Measurements from ENCODE around the gene GPR84. TPM values are rescaled to one million over a fixed set of nuclear protein-coding genes. Genes with fewer than 3 reads are reported as not detected.
"Not testable (repeated sequence)": the region's sequence is repeated elsewhere in the genome, so short reads cannot be mapped to it uniquely, and the experiment has no call there.

The GPR84 gene
- total RNA-seq, 1 experiment from 2014 or later = not detected

DNA sequence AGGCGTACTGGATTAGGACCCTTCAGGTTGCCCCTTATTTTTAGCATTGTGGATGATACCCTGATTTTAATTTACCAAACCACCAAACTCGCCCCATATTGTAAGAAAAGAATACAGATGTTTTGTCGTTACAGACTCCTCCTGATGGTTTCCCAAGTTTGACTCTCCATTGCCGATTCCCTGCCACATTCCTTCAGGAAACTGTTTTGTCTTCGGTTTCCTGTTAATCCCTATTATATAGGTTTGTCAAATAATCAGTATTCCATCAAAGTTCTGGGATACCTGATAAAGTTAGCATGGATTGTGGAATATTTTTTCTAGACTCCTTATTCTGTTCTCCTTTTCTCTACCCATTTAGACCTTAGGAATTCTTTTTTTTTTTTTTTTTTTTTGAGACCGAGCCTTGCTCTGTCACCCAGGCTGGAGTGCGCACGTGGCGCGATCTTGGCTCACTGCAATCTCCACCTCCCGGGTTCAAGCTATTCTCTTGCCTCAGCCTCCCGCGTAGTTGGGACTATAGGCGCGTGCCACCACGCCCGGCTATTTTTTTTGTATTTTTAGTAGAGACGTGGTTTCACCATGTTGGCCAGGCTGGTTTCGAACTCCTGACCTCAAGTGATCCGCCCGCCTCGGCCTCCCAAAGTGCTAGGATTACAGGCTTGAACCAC lies 38.7 kb downstream of the GPR84 start:
- not testable (repeated sequence) for DNase-seq (ENCODE audit: low spot score)

DNA sequence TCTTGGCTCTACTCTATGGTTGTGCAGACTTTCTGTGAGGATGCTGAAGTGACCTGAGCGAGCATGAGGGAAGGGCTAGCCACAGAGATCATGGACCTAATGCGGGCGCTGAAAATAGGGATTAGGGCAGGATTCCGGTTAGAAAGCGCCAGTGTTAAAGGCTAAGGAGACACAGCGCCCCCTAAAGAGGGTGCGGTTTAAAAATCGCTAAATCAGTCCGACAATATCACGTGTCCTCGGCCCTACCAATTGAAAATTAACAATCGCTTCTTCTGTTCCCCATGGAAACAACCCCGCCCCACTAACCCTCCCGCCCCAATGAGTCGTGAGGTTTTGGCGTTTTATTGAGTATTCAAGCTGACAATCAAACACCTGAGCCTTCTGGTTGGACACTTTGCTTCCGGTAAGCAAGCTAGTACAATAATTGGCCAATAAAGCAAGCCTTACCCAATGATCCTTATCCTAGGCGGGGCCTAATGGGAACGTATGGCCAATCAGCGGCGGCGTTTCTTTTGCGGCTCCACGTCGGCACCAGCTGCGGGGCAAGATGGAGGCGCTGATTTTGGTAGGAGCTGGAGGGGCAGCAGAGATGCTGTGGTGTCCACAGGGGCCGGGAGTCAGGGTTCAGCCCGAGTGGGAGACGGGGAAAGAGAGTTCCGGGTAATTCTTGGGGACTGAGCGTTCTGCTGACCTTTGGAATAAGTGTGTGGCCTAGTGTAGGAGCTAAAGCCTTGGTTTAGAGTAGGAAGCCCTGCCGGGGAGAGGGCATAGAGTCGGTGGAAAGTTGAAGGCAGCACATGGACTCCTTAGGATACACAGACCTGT lies 39.5 kb downstream of the GPR84 start, which contains the start of gene COPZ1:
COPZ1 (plus strand) TSS at position 515 of the 825 bp plus-strand sequence; CDS start at position 548, 33 bp downstream.
- DNase-seq (ENCODE audit: low spot score) = peak; percentile 99

DNA sequence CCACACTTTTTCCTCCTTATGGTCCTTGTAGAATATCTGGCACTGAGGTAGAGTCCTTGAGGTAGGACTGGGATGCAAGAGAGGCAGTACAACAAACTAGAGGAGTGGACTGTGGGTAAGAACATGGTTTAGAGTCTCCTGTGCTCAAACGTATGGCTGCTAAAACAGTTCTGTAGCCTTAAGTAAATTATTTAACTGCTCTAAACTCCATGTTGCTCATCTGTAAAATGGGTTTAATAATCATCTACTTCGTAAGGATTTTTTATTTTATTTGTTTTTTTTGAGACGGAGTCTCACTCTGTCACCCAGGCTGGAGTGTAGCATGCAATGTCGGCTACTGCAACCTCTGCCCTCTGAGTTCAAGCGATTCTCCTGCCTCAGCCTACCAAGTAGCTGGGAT lies 42.9 kb downstream of the GPR84 start:
- DNase-seq (ENCODE audit: low spot score) = no peak

Other genes starting within 250 kb of the GPR84 start
- gene SMUG1, start 175.5 kb downstream of the GPR84 start, total RNA-seq (2014; rRNA removed; shearing (Covaris generic)) = 27.2 and 37.8 TPM in 2 replicates
- gene CBX5, start 84.4 kb downstream of the GPR84 start, total RNA-seq (2014; rRNA removed; shearing (Covaris generic)) = 46.2 and 47.6 TPM in 2 replicates
- 508 and 537 TPM in 2 replicates for gene HNRNPA1, start 83.8 kb downstream of the GPR84 start, total RNA-seq (2014; rRNA removed; shearing (Covaris generic))
- 0.17 TPM in 1 of 2 replicates, not detected in the other for gene NFE2, start 63.5 kb downstream of the GPR84 start, total RNA-seq (2014; rRNA removed; shearing (Covaris generic))
- 209 and 243 TPM in 2 replicates for gene COPZ1, start 39.4 kb downstream of the GPR84 start, total RNA-seq (2014; rRNA removed; shearing (Covaris generic))
- 1.3 and 5.3 TPM in 2 replicates for gene ZNF385A, start 20.2 kb upstream of the GPR84 start, total RNA-seq (2014; rRNA removed; shearing (Covaris generic))
- 215 and 219 TPM in 2 replicates for gene ITGA5, start 54.8 kb upstream of the GPR84 start, total RNA-seq (2014; rRNA removed; shearing (Covaris generic))
- gene GTSF1, start 109.1 kb upstream of the GPR84 start, total RNA-seq (2014; rRNA removed; shearing (Covaris generic)) = not detected in 2 replicates
- gene NCKAP1L, start 133.3 kb upstream of the GPR84 start, total RNA-seq (2014; rRNA removed; shearing (Covaris generic)) = not detected in 2 replicates
- 0.10 TPM in 1 of 2 replicates, not detected in the other for gene PDE1B, start 185.1 kb upstream of the GPR84 start, total RNA-seq (2014; rRNA removed; shearing (Covaris generic))
- not detected in 2 replicates for gene PPP1R1A, start 224.2 kb upstream of the GPR84 start, total RNA-seq (2014; rRNA removed; shearing (Covaris generic))